HepG2 (cell line): Measurements from ENCODE around the gene SCRT2. TPM values are rescaled to one million over a fixed set of nuclear protein-coding genes. Genes with fewer than 3 reads are reported as not detected.

Experiments used
- ATAC-seq: fragments of 200-7000 bp; cut with Tn5 transposase; 3 replicates; pipeline ENCODE4 v1.9.1; 2020; ENCODE audit warnings: mild to moderate bottlenecking, moderate library complexity
- BruUV-seq: library from RNA; stranded (reverse); fragments of 400-500 nt; replicated peaks from 2 replicates; lab custom pipeline; 2021; lab: Mats Ljungman, UMichigan
- CTCF ChIA-PET: fragments of 300-600 bp; formaldehyde crosslinking; extraction: SDS; loops from one replicate; lab custom pipeline; 2021; ENCODE audit warnings: low total read pairs, inconsistent platforms, low intra/inter-chr PET ratio; lab: Yijun Ruan, JAX
- POLR2A ChIA-PET: fragments of 350-600 bp; sonication (Branson Sonifier 250); formaldehyde crosslinking; loops from one replicate; lab custom pipeline; 2020; ENCODE audit warnings: antibody characterized with exemption, inconsistent platforms; lab: Yijun Ruan, JAX
- DNase-seq: peaks from one replicate; pipeline ENCODE4 v3.0.0-alpha.2; 2015; ENCODE audit warnings: low spot score
- FAIRE-seq: peaks from 3 replicates; lab custom pipeline; 2011; peaks lifted over from hg19 to GRCh38; lab: Jason Lieb, UNC
- H2AFZ ChIP-seq: one replicate; pipeline ENCODE4 v1.6.1; 2011; ENCODE audit warnings: low read length, inconsistent platforms
- H3K27ac ChIP-seq: fragments of 300-600 bp; 3 replicates; pipeline ENCODE4 v1.8.0; 2011; ENCODE audit warnings: mixed run types, mild to moderate bottlenecking, mixed read lengths, low read length, inconsistent platforms; ENCODE audit not compliant: insufficient read depth; ENCODE audit errors: extremely low read length
- H3K27me3 ChIP-seq, 2 experiments: fragments of 200-600 bp in 1 of 2; 2 replicates in 1 of 2; 3 replicates in 1 of 2; pipeline versions ENCODE4 v1.6.0 to v1.8.0; 2011; ENCODE audit warnings: low read length in 2 of 2, mild to moderate bottlenecking in 2 of 2, moderate library complexity in 2 of 2, inconsistent platforms in 1 of 2; ENCODE audit not compliant: insufficient read depth in 2 of 2, control insufficient read depth in 1 of 2
- H3K36me3 ChIP-seq, 2 experiments: fragments of 200-600 bp in 1 of 2; replicated peaks in 1 of 2; 2 replicates in 1 of 2; 3 replicates in 1 of 2; pipeline versions ENCODE4 v1.5.1 to v1.8.0; 2011; ENCODE audit warnings: low read length in 2 of 2, inconsistent platforms in 1 of 2; ENCODE audit not compliant: insufficient read depth in 2 of 2, control insufficient read depth in 1 of 2
- H3K4me1 ChIP-seq: 2 replicates; pipeline ENCODE4 v1.5.1; 2012; ENCODE audit warnings: low read length, inconsistent platforms; ENCODE audit not compliant: insufficient read depth
- H3K4me2 ChIP-seq: 2 replicates; pipeline ENCODE4 v1.6.0; 2011; ENCODE audit warnings: low read depth, low read length, inconsistent platforms
- H3K4me3 ChIP-seq, 3 experiments: fragments of 200-600 bp in 1 of 3; sonication (generic), shearing (Covaris generic) in 1 of 3; replicated peaks in 1 of 3; 2 replicates each; pipeline ENCODE4 v1.5.1; 2011 to 2016; ENCODE audit warnings: low read length in 3 of 3, inconsistent platforms in 2 of 3, low read depth in 2 of 3, mild to moderate bottlenecking in 2 of 3, control low read depth in 1 of 3, mixed read lengths in 1 of 3; ENCODE audit not compliant: insufficient read depth in 1 of 3
- H3K79me2 ChIP-seq: one replicate; pipeline ENCODE4 v1.6.1; 2011; ENCODE audit warnings: low read length, inconsistent platforms; ENCODE audit not compliant: insufficient read depth
- H3K9ac ChIP-seq: 2 replicates; pipeline ENCODE4 v1.6.0; 2011; ENCODE audit warnings: mild to moderate bottlenecking, low read depth, low read length, inconsistent platforms; ENCODE audit not compliant: insufficient read depth
- H3K9me3 ChIP-seq: 2 replicates; pipeline ENCODE4 v1.5.1; 2012; ENCODE audit warnings: mild to moderate bottlenecking, low read length
- H4K20me1 ChIP-seq: 2 replicates; pipeline ENCODE4 v1.6.0; 2011; ENCODE audit warnings: inconsistent platforms, mild to moderate bottlenecking, low read length, moderate library complexity; ENCODE audit not compliant: insufficient read depth
- CAMTA2 ChIP-seq: sonication (generic); formaldehyde crosslinking; IDR thresholded peaks from 2 replicates; pipeline ENCODE4 v1.4.0; 2020; ENCODE audit warnings: mild to moderate bottlenecking, missing genetic modification reagents, borderline replicate concordance
- CBX1 ChIP-seq: IDR thresholded peaks from one replicate; pipeline ENCODE4 v1.6.1; 2016; ENCODE audit warnings: antibody characterized with exemption, low read depth
- FOXJ3 ChIP-seq: sonication (generic); formaldehyde crosslinking; IDR thresholded peaks from 2 replicates; pipeline ENCODE4 v1.4.0; 2020; ENCODE audit warnings: missing genetic modification reagents, mild to moderate bottlenecking, borderline replicate concordance
- FOXO1 ChIP-seq: sonication (generic); formaldehyde crosslinking; IDR thresholded peaks from 2 replicates; pipeline ENCODE4 v1.4.0; 2020; ENCODE audit warnings: missing genetic modification reagents
- KLF15 ChIP-seq: sonication (generic); formaldehyde crosslinking; IDR thresholded peaks from 2 replicates; pipeline ENCODE4 v1.8.1; 2023; ENCODE audit warnings: borderline replicate concordance, mild to moderate bottlenecking, inconsistent platforms, missing genetic modification reagents, mixed read lengths
- NCOA1 ChIP-seq: sonication (generic); formaldehyde crosslinking; IDR thresholded peaks from 2 replicates; pipeline ENCODE4 v1.9.0; 2021; ENCODE audit warnings: missing genetic modification reagents
- NR2F1 ChIP-seq, 2 experiments: fragments of 450-650 bp in 1 of 2; formaldehyde crosslinking in 1 of 2; IDR thresholded peaks; 2 replicates each; pipeline versions ENCODE4 v1.5.0 to v1.6.1; 2016 to 2020; ENCODE audit warnings: mild to moderate bottlenecking in 1 of 2, missing compliant biosample characterization in 1 of 2, missing genetic modification reagents in 1 of 2, moderate library complexity in 1 of 2
- NR2F6 ChIP-seq, 2 experiments: IDR thresholded peaks; 2 replicates each; pipeline ENCODE4 v1.6.1; 2016; ENCODE audit warnings: antibody characterized with exemption in 1 of 2, mild to moderate bottlenecking in 1 of 2
- REPIN1 ChIP-seq: sonication (generic); formaldehyde crosslinking; IDR thresholded peaks from 2 replicates; pipeline ENCODE4 v1.8.0; 2022; ENCODE audit warnings: missing genetic modification reagents, low read depth, mild to moderate bottlenecking, borderline replicate concordance
- SP1 ChIP-seq, 2 experiments: fragments of 450-650 bp in 1 of 2; sonication (generic) in 1 of 2; formaldehyde crosslinking in 1 of 2; IDR thresholded peaks; 2 replicates each; pipeline versions ENCODE4 v1.4.0 to v1.6.1; 2016 to 2020; ENCODE audit warnings: missing genetic modification reagents in 1 of 2
- TAF15 ChIP-seq: fragments of 200-400 bp; formaldehyde crosslinking; IDR thresholded peaks from one replicate; pipeline ENCODE4 v1.6.1; 2018; ENCODE audit warnings: mild to moderate bottlenecking, low read depth, low read length; ENCODE audit not compliant: poor library complexity, severe bottlenecking
- ZBTB20 ChIP-seq: sonication (generic); formaldehyde crosslinking; IDR thresholded peaks from 2 replicates; pipeline ENCODE4 v1.8.1; 2023; ENCODE audit warnings: missing genetic modification reagents, low read depth, mild to moderate bottlenecking, borderline replicate concordance
- ZBTB7B ChIP-seq: sonication (generic); formaldehyde crosslinking; IDR thresholded peaks from 2 replicates; pipeline ENCODE4 v1.4.0; 2020; ENCODE audit warnings: missing genetic modification reagents
- ZFP1 ChIP-seq: IDR thresholded peaks from 2 replicates; pipeline ENCODE4 v1.6.1; 2016
- ZNF160 ChIP-seq: sonication (generic); formaldehyde crosslinking; IDR thresholded peaks from 2 replicates; pipeline ENCODE4 v1.8.0; 2022; ENCODE audit warnings: mild to moderate bottlenecking, inconsistent platforms, missing genetic modification reagents
- ZNF224 ChIP-seq: sonication (generic); formaldehyde crosslinking; IDR thresholded peaks from 2 replicates; pipeline ENCODE4 v1.5.0; 2020; ENCODE audit warnings: mild to moderate bottlenecking, missing genetic modification reagents
- ZNF263 ChIP-seq: sonication (generic); formaldehyde crosslinking; IDR thresholded peaks from 2 replicates; pipeline ENCODE4 v1.4.0; 2020; ENCODE audit warnings: missing genetic modification reagents
- ZNF3 ChIP-seq: IDR thresholded peaks from 2 replicates; pipeline ENCODE4 v1.7.0; 2017; ENCODE audit warnings: inconsistent platforms
- ZNF557 ChIP-seq: sonication (generic); formaldehyde crosslinking; IDR thresholded peaks from 2 replicates; pipeline ENCODE4 v1.4.0; 2020; ENCODE audit warnings: missing genetic modification reagents
- ZNF644 ChIP-seq: IDR thresholded peaks from 2 replicates; pipeline ENCODE4 v1.6.1; 2016; ENCODE audit warnings: low read depth
- ZNF709 ChIP-seq: sonication (generic); formaldehyde crosslinking; IDR thresholded peaks from 2 replicates; pipeline ENCODE4 v1.5.0; 2020; ENCODE audit warnings: mild to moderate bottlenecking, missing genetic modification reagents
- ZNF746 ChIP-seq: sonication (generic); formaldehyde crosslinking; IDR thresholded peaks from 2 replicates; pipeline ENCODE4 v1.8.0; 2022; ENCODE audit warnings: mild to moderate bottlenecking, missing genetic modification reagents
- ZNF83 ChIP-seq: sonication (generic); formaldehyde crosslinking; IDR thresholded peaks from 2 replicates; pipeline ENCODE4 v1.4.0; 2020; ENCODE audit warnings: missing genetic modification reagents, mild to moderate bottlenecking, borderline replicate concordance
- WGBS: methylation state at CpG from one replicate; pipeline ENCODE4 v1.1.6; 2017; ENCODE audit warnings: low lambda C conversion rate; 5-methylcytosine and 5-hydroxymethylcytosine counted together
- in situ Hi-C: cut with HindIII; loops from 2 replicates; pipeline ENCODE4 v1.10.0; 2017; ENCODE audit warnings: low pct_unique_long_range_greater_than_20kb; ENCODE audit not compliant: extremely low pct_ligation_motif_present
- intact Hi-C: fragments of 100-400 bp; cut with micrococcal nuclease; formaldehyde crosslinking; loops from one replicate; pipeline ENCODE4 v1.10.0; 2022; ENCODE audit not compliant: unreplicated experiment
- polyA plus RNA-seq, 8 experiments: library from polyadenylated mRNA; depleted of rRNA in 3 of 8; stranded (reverse) in 7 of 8; unstranded in 1 of 8; fragments of >200 nt; fragmentation: Illumina TruSeq in 4 of 8; extraction: Trizol in 4 of 8; gene quantifications; 2 replicates each; pipeline versions ENCODE4 v1.2.1 to v1.2.3, GENCODE V29; 2011 to 2016; ENCODE audit warnings: low read depth in 4 of 8, missing spikeins in 1 of 8, mixed read lengths in 1 of 8; ENCODE audit not compliant: insufficient read depth in 1 of 8
- total RNA-seq, 5 experiments: library from RNA; depleted of rRNA; stranded (reverse); fragments of >200 nt; fragmentation: Illumina TruSeq; extraction: Trizol; gene quantifications; 2 replicates each; pipeline ENCODE4 v1.2.3, GENCODE V29; 2016; ENCODE audit warnings: low read depth in 1 of 5
- TF ChIP-seq, protein P1 (sequence below): sonication (generic); formaldehyde crosslinking; IDR thresholded peaks from 2 replicates; pipeline ENCODE4 v1.9.0; 2021; ENCODE audit warnings: missing genetic modification reagents, borderline replicate concordance

Gene SCRT2
- total and polyA plus RNA-seq, 2 of the 13 experiments (the other 11 are each of a cell fraction or from before 2014, with no cell fraction given), result not detected

DNA sequence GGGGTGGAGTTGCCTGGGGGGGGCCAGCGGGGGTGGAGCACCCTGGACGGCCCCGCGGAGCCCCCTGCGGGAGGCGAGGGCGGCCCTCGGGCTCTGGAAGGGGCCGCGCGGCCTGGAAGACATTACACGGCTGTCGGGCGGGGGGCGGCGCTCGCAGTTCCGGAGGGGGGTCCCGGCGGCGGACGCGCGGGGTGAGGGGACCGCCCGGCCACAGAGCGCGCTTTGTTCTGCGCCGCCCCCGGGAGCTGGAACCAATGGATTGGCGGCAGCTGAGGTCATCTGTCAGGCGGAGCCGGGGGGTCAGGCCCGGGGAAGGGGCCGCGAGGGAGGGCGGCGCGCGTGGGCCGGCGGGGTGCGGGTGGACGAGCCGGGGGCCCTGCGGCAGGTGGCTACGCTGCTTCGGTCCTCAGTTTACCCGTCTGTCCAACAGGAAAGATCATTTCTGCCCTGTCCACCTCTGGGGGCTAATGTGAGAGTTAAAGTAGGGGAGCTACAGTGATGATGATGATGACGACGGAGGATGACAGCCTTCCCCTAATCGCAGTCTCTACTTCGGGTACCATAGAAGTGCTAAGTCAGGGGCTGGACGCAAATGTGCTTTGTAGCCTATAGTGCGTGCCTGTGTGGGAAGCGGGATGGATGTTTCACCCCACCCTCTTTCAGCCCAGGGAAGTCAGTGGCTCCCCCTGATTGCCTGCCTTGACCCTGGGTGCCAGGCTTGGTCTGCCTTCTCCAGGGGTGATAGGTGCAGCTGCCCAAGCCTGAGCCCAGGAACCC, 33.0 kb downstream of the SCRT2 start:
- Histone ChIP-seq H3K4me3 (peak overlapping the region; percentile 17 to 58 (median 24); a peak in 4 of 6 replicates), H2AFZ (no peak overlapping the region), H3K27me3 (no peaks in the 10 kb centered on the region), H3K9me3 (no peaks in the 10 kb centered on the region), H3K27ac (peak overlapping the region; percentile 19), H4K20me1 (peaks cover 7% of the 10 kb centered on the region), H3K79me2 (no peaks in the 10 kb centered on the region), H3K4me1 (peaks cover 53% of the 10 kb centered on the region), H3K9ac (no peak overlapping the region), H3K36me3 (peaks cover under 1 to 5% of the 10 kb centered on the region in 2 experiments), H3K4me2 (peak overlapping the region; percentile 68)
- FAIRE-seq, result no peak
- intact Hi-C loops, result no loop called here
- peak; percentile 69 for DNase-seq
- TSS peak; percentile 69 for BruUV-seq
- in situ Hi-C loops, result loop anchor here (10.0 kb wide), 1 partner anchor 288 kb away; no protein-coding TSS in a partner anchor
- ATAC-seq, result peak; percentile 45
- WGBS, result 1% methylated on average over 24 of the region's 57 CpGs
- ChIA-PET POLR2A (interaction anchor here (0.6 to 1.2 kb wide), 4 partner anchors 9 to 131 kb away, joined by 3 to 5 read pairs (median 3); partner anchors contain the start of gene CSNK2A1), CTCF (no interaction called here)
- TF ChIP-seq NCOA1 (CRISPR knock-in tag), result no peak
- TF ChIP-seq FOXO1 (CRISPR knock-in tag), result 0 out of 2 replicates have a peak, but pooled peaks have one; percentile 39
- TF ChIP-seq TAF15, result no peak
- TF ChIP-seq ZNF224, result no peak
- TF ChIP-seq, protein P1, sequence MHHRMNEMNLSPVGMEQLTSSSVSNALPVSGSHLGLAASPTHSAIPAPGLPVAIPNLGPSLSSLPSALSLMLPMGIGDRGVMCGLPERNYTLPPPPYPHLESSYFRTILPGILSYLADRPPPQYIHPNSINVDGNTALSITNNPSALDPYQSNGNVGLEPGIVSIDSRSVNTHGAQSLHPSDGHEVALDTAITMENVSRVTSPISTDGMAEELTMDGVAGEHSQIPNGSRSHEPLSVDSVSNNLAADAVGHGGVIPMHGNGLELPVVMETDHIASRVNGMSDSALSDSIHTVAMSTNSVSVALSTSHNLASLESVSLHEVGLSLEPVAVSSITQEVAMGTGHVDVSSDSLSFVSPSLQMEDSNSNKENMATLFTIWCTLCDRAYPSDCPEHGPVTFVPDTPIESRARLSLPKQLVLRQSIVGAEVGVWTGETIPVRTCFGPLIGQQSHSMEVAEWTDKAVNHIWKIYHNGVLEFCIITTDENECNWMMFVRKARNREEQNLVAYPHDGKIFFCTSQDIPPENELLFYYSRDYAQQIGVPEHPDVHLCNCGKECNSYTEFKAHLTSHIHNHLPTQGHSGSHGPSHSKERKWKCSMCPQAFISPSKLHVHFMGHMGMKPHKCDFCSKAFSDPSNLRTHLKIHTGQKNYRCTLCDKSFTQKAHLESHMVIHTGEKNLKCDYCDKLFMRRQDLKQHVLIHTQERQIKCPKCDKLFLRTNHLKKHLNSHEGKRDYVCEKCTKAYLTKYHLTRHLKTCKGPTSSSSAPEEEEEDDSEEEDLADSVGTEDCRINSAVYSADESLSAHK (CRISPR knock-in tag), result no peak
- TF ChIP-seq ZBTB20 (CRISPR knock-in tag), result no peak; the same call in 1 of the 2 replicates
- TF ChIP-seq ZNF557, result 0 out of 2 replicates have a peak, but pooled peaks have one; percentile 49
- TF ChIP-seq ZNF83 (CRISPR knock-in tag), result no peak
- peak; percentile 45 to 70; a peak in 3 of 4 replicates for TF ChIP-seq NR2F1 (CRISPR knock-in tag; IDR thresholded peaks at IDR 0.05)
- TF ChIP-seq FOXJ3, result no peak
- TF ChIP-seq REPIN1 (CRISPR knock-in tag), result peak; percentile 39; the same call in 1 of the 2 replicates
- TF ChIP-seq ZNF709 (CRISPR knock-in tag), result no peak; the same call in 1 of the 2 replicates
- TF ChIP-seq CBX1, result peak; percentile 46
- no peak for TF ChIP-seq ZNF644
- no peak for TF ChIP-seq ZNF263 (CRISPR knock-in tag)
- TF ChIP-seq ZNF160 (CRISPR knock-in tag), result peak; percentile 68; the same call in 1 of the 2 replicates
- peak; percentile 61; the same call in 1 of the 2 replicates for TF ChIP-seq KLF15
- TF ChIP-seq ZNF3 (CRISPR knock-in tag), result no peak
- TF ChIP-seq CAMTA2 (CRISPR knock-in tag), result peak; percentile 70
- TF ChIP-seq ZBTB7B (CRISPR knock-in tag), result peak; percentile 99
- no peak for TF ChIP-seq SP1 (IDR thresholded peaks at IDR 0.05)
- 0 out of 2 replicates have a peak, but pooled peaks have one; percentile 51 for TF ChIP-seq SP1 (CRISPR knock-in tag; IDR thresholded peaks at IDR 0.05)
- TF ChIP-seq NR2F6 (IDR thresholded peaks at IDR 0.05), result no peak
- TF ChIP-seq NR2F6 (CRISPR knock-in tag; IDR thresholded peaks at IDR 0.05), result peak; percentile 72
- peak; percentile 95 for TF ChIP-seq ZNF746 (CRISPR knock-in tag)
- no peak for TF ChIP-seq ZFP1 (CRISPR knock-in tag)
